Stimulated activated CD4-positive, alpha-beta T cell treated with anti-CD3 and anti-CD28 coated beads, Interleukin-4, amount 100 ng/mL, for 4 hours (primary cell): ENCODE measurements around the gene CIAO1.
"Not testable (repeated sequence)": the region's sequence is repeated elsewhere in the genome, so short reads cannot be mapped to it uniquely, and the experiment has no call there.

ENCODE experiments used
- DNase-seq, 2 experiments: peaks; one replicate each; pipeline ENCODE4 v3.0.0-alpha.2; 2020

The CIAO1 gene

GRCh38 chr2:96251721-96252292 lies 14.2 kb upstream of the CIAO1 start:
- DNase-seq: no peak

DNA sequence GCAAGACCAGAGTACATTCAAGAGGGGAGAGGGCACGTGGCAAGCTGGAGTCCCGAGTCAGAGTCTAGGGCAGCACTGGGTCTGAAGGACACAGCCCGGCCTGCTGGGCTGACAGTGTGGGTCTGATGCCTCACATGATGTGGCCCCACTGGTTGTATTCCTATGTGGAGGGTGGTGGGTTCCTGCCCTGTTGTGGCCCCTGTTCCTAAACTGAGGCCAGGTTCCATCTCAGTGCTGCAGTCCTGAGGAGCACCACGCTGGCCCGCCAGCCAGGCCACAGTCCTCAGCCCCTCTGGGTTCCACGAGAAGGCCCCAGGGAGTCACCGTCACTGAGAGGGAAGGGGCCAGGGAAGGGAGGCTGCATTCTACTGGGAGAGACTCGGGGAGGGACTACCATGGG lies 13.5 kb upstream of the CIAO1 start:
- DNase-seq: no peak

GRCh38 chr2:96253006-96253405 lies 13.0 kb upstream of the CIAO1 start:
- no peak for DNase-seq

GRCh38 chr2:96254571-96254970 lies 11.5 kb upstream of the CIAO1 start:
- no peak for DNase-seq

DNA sequence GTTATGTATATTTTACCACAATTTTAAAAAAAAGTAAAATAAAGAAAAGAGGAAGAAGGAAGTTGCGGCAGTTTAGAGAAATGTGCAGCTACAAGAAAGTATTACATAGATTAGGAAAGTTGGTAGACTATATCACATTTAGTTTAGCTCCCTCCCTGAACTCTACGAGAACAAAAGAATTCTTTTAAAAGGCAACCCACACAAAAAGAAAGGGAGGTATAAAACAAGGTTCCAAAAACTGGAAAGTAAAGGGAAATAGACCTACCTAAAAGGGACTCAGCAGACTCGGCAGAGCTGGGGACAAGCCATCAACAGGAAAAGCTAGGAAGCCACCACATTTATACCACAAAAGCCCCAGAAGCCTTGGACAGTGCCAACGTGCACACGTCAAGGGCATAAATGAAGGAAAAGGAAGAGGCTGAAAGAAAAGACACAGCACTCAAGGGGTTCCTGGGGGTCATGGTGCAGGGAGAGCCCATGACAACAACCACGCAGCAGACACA lies 9.4 kb upstream of the CIAO1 start:
- DNase-seq: no peak

DNA sequence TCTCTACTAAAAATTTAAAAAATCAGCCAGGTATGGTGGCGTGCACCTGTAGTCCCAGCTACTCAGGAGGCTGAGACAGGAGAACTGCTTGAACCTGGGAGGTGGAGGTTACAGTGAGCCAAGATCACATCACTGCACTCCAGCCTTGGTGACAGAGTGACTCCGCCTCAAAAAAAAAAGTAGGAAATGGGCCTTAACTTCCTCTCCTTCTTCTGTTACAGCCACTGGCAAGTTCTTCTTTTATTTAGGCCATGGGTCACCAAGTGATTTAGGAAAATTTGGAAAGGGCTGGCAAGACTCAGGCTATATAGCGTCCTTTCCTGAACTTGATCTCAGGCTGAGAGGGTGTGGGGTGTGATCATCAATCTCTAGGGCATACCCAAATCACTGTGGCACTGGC lies 8.3 kb upstream of the CIAO1 start:
- DNase-seq: not testable (repeated sequence)

GRCh38 chr2:96258166-96259022 lies 7.6 kb upstream of the CIAO1 start:
- no peak for DNase-seq

GRCh38 chr2:96259497-96259921 lies 6.5 kb upstream of the CIAO1 start:
- DNase-seq: no peak

- peak in 1 of 2 experiments; percentile 11 for DNase-seq
Observed at GRCh38 chr2:96260387-96261260, 5.4 kb upstream of the CIAO1 start.

DNA sequence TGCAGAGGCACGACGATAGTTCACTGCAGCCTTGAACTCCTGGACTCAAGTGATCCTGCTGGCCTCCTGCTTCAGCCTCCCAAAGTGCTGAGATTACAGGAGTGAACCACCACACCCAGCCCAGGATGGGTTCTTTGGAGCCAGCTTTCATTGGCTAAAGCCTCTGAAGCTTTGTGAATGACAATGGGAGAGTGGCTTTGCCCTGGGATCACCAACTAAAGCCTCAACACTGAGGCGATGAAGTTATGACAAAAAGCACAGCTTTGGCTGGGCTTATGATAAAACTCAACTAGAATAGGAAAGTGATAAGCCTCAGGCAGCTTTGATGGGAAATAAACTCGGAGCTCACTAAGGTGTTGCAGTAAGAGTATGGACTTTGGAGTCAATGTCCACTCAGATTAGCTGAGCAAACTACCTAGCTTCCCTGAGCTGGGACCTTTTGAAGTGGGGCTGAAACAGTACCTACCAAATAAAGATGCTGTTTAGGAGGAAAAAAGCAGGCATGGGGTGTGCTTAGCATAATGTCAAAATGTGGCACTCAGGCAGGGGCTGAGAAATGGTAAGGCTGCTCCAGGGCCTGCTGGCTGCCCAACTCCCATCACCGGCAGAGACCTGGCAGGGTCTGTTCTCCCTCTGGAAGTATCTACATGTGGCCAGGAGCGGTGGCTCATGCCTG lies 4.6 kb upstream of the CIAO1 start:
- no peak for DNase-seq

- no peak for DNase-seq
Observed at GRCh38 chr2:96262306-96262705, 3.7 kb upstream of the CIAO1 start.

DNA sequence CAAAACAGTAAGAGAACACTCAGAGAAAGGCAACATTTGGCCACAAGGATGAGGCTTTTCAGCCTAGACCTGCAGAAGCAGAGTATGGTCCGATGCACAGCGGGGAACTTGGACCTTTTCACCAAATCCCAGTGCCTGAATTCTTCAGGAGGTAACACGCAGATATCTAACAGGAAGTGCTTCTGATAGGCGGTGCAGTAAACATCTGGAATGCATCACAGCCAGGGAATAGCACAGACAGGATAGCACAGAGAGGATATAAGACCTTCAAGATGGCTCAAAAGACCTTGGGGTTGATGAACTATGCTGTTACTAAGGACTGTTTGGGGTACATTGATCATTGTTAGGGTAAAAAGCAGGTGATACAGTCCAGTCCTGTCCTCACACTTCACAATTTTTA lies 1.9 kb upstream of the CIAO1 start:
- no peak for DNase-seq

GRCh38 chr2:96264656-96265348 lies 1.2 kb upstream of the CIAO1 start:
- DNase-seq: no peak

DNA sequence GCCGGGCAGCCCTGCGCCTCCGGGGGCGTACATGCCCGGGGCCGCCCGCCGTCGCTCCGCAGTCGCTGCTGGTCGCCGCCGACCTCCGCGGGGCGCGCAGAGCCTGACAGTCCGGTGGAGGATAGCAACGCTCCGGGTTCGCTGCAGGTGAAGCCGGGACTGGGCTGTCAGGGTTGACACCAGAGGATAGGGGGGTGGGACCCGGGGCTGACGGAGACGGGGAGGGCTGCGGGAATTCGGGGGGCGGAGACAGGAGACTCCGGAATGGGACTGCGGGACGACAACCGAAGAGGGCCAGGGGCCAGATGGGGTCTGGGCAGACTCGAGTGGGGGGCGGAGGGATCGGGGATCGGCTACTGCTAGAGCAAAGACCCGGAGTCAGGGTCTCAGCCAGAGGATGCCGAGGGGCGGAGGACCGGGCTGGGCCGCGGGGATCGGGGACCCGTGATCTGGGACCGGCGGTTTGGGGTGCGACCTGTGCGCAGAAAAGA lies 631 bp upstream of the CIAO1 start:
- DNase-seq: peak in 1 of 2 experiments; percentile 24

DNA sequence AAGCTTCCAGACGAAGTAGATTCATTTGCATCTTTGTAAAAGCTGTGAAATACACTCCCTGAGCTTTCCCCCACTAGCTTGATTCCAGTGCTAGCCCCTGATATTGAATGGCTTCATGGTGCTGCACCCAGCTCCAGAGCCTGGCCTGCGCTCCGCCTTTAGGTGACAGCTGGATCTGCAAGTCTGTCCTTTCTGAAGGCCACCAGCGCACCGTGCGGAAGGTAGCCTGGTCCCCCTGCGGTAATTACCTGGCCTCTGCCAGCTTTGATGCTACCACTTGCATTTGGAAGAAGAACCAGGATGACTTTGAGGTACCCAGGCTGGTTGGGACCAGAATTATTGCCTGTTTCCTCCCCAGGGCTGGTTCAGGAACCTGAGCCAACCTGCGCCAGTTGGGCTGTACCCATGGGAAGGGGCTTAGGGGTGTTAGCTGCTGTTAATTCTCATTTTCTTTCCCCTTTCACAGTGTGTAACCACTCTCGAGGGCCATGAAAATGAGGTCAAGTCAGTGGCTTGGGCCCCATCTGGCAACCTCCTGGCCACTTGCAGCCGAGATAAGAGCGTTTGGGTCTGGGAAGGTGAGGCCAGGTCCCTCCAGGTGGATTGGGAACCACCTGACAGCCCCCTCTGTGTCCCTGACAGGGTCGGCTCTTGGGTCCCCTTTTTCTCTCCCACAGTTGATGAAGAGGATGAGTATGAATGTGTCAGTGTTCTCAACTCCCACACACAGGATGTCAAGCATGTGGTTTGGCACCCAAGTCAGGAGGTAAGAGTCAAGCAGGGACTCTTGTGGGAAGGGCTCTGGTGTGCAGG lies 1.3 kb downstream of the CIAO1 start:
- peak; percentile 38 to 44 for DNase-seq

DNA sequence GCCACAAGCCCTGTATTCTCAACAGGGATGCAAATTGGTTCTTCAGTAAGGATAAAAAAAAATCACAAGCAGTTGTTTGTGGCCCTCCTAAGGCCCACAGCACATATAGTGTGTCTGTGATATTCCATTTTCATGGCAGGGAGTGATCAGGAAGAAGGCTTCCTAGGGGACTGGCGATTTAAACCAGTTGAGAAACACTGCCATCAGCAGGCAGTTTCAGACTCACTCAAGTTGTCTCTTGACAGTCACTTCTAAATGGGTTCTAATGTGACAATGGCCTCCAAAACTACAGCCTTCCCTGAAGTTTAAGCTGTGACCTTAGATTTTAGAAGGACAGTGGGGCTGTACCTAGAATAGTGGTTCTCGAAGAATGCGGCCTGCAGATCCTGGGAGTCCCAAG lies 6.0 kb downstream of the CIAO1 start:
- no peak for DNase-seq

GRCh38 chr2:96273763-96274162 lies 7.7 kb downstream of the CIAO1 start:
- DNase-seq: no peak

DNA sequence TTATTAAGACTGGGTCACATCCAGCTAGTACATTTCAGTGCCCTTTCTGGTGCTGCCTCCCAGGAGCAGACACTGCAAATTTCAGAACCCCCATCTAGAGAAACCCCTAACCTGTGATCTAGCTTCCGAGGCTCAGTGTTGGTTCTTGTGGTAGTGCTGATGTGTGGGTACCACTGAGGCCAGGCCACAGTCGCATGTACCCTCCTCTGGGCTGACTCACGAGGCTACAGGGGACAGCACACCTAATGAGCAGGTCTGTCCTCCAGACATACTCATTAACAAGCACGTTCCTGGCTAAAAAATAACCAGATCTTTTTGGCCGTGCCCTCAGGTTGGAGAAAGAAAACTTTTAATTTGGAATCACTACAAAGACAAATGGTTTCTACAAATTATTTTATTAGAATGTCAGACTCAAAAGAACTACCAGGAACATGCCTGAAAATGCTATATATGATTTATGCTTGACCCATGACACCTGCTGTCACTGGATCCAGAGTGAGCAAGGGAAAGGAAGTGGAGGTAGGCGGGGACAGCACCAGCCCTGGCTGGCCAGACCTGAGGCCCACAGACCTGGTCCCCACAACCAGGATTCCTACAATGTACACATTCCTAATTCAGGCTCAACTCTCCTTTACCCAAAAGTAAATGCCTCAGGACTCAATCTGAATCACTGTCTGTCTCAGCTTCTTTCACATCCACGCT lies 8.5 kb downstream of the CIAO1 start:
- DNase-seq: no peak

- no peak for DNase-seq
Observed at GRCh38 chr2:96276787-96277499, 10.9 kb downstream of the CIAO1 start.
